ENCODE measurements around the gene ABCA1.

- TF ChIP-seq CTCF (IDR thresholded peaks at IDR 0.05; ENCODE audit: low read depth, low read length) (no peak), POLR2A (IDR thresholded peaks at IDR 0.05; ENCODE audit: extremely low read depth, insufficient read length) (no peak)
Observed at GRCh38 chr9:104944356-104944755, 16.4 kb upstream of the ABCA1 start.

All from NB4 (cell line).